Body of pancreas (tissue), 4 donors: ENCODE results near the gene PTPRM. TPM values are rescaled to one million over a fixed set of nuclear protein-coding genes. Genes with fewer than 3 reads are reported as not detected.

ENCODE experiments used
- ATAC-seq: fragments of 150-250 bp; one replicate; pipeline ENCODE4 v1.9.1; 2016
- DNase-seq, 4 donors: peaks; one replicate each; pipeline ENCODE4 v3.0.0-alpha.2; 2019
- H3K27ac ChIP-seq, 4 donors: fragments of 200-600 bp; sonication (generic); 1 replicate in 3 of 4; 2 replicates in 1 of 4; pipeline versions ENCODE4 v1.5.1 to v1.6.1; 2016 to 2019; ENCODE audit warnings: mild to moderate bottlenecking in 1 of 4, mixed read lengths in 1 of 4, moderate library complexity in 1 of 4
- H3K27me3 ChIP-seq, 2 donors: fragments of 200-600 bp; sonication (generic); one replicate each; pipeline ENCODE4 v1.6.0; 2016; ENCODE audit warnings: mild to moderate bottlenecking in 1 of 2
- H3K36me3 ChIP-seq, 2 donors: fragments of 200-600 bp; sonication (generic); replicated peaks in 1 of 2; 2 replicates each; pipeline ENCODE4 v1.5.1; 2016; ENCODE audit warnings: low read depth in 2 of 2; ENCODE audit not compliant: insufficient read depth in 1 of 2
- H3K4me1 ChIP-seq: fragments of 200-600 bp; sonication (generic); one replicate; pipeline ENCODE4 v1.6.0; 2016
- H3K4me3 ChIP-seq, 2 donors: fragments of 200-600 bp; sonication (generic); 1 replicate in 1 of 2; 2 replicates in 1 of 2; pipeline ENCODE4 v1.5.1; 2016 to 2019
- H3K9me3 ChIP-seq, 3 donors: fragments of 200-600 bp; sonication (generic); 1 replicate in 2 of 3; 2 replicates in 1 of 3; pipeline ENCODE4 v1.5.1; 2016
- POLR2A ChIP-seq, 3 donors: fragments of 450-650 bp; IDR thresholded peaks; one replicate each; pipeline ENCODE4 v1.6.1; 2016; ENCODE audit warnings: antibody characterized with exemption in 3 of 3, mild to moderate bottlenecking in 2 of 3
- WGBS, 2 donors: methylation state at CpG; one replicate each; pipeline ENCODE4 v1.1.5; 2017; 5-methylcytosine and 5-hydroxymethylcytosine counted together
- intact Hi-C: fragments of 100-400 bp; cut with DNase I; formaldehyde crosslinking; loops from one replicate; pipeline ENCODE4 v1.15.1; 2023
- total RNA-seq, 2 donors: library from RNA; depleted of rRNA; stranded (reverse); fragments of >200 nt; gene quantifications; one replicate each; pipeline ENCODE4 v1.1.0, GENCODE V29; 2016
- TF ChIP-seq, protein P1 (sequence below), 7 experiments: fragments of 450-650 bp in 4 of 7; fragments of 200-600 bp in 3 of 7; sonication (generic) in 3 of 7; IDR thresholded peaks; one replicate each; pipeline ENCODE4 v1.5.1; 2016 to 2019; ENCODE audit warnings: antibody characterized with exemption in 7 of 7

PTPRM gene
- total RNA-seq, 2 donors from 2014 or later = 38.2 to 48.0 TPM

DNA sequence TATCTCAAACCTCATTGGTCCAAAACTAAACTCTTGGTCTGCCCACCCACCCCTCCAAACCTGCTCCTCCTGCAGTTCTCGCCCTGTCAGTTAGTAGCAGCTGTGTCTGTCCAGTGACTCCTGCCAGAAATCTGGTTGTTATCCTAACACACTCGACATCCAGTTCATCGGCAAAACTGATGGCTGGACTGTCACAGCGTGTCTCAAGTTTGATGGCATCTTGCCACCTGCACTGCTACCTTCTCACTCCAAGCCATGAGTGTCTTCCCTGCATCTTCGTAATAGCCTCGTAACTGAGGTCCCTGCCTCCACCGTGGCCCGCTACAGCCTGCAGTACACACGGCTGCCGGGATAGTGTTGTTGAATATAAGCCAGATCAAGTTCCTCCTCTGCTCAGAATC is 572.0 kb downstream of the PTPRM start:
- Histone ChIP-seq H3K27ac (no peak overlapping the region), H3K27me3 (no peaks in the 10 kb centered on the region), H3K36me3 (no peaks in the 10 kb centered on the region), H3K4me1 (no peaks in the 10 kb centered on the region), H3K4me3 (no peak overlapping the region), H3K9me3 (no peaks in the 10 kb centered on the region)
- WGBS, 2 donors = 70 to 79% methylated on average over 10 of the region's 10 CpGs
- ATAC-seq = no peak
- intact Hi-C loops = no loop called here
- DNase-seq = no peak
- TF ChIP-seq, protein P1, sequence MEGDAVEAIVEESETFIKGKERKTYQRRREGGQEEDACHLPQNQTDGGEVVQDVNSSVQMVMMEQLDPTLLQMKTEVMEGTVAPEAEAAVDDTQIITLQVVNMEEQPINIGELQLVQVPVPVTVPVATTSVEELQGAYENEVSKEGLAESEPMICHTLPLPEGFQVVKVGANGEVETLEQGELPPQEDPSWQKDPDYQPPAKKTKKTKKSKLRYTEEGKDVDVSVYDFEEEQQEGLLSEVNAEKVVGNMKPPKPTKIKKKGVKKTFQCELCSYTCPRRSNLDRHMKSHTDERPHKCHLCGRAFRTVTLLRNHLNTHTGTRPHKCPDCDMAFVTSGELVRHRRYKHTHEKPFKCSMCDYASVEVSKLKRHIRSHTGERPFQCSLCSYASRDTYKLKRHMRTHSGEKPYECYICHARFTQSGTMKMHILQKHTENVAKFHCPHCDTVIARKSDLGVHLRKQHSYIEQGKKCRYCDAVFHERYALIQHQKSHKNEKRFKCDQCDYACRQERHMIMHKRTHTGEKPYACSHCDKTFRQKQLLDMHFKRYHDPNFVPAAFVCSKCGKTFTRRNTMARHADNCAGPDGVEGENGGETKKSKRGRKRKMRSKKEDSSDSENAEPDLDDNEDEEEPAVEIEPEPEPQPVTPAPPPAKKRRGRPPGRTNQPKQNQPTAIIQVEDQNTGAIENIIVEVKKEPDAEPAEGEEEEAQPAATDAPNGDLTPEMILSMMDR (IDR thresholded peaks at IDR 0.05) = no peak
- TF ChIP-seq POLR2A (IDR thresholded peaks at IDR 0.05) = no peak

DNA sequence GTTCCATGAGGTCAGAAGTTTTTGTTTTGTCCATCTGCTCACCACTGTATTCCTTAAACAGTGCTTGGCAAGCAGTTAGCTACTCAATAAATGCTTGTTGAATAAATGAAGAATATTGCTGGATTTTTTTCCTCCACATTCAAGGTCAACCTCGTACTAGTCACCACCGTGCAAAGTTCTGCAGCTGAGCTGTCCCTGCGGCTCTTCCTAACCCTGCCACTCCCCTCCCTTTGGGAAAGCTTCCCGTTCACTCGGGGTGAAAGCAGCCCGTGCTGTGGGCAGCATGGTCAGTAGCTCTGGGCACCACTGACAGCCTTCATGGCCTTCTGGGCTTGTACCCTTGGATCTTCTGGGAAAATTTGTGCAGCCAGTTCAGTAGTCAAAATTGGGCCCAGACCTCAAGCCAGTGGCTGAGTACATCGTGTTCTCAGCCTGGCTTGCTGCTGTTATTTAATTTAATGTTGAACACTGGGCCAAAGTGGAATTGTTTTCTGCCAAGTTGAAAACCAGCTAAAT is 572.8 kb downstream of the PTPRM start:
- intact Hi-C loops = no loop called here
- H3K9me3 ChIP-seq = no peaks in the 10 kb centered on the region
- H3K27ac ChIP-seq = peak overlapping the region in 1 of 4 donors; percentile 6
- H3K36me3 ChIP-seq = no peaks in the 10 kb centered on the region
- 85 to 89% methylated on average over 7 of the region's 7 CpGs for WGBS, 2 donors
- DNase-seq = peak in 2 of 4 donors; percentile 7 to 15
- no peak overlapping the region for H3K4me3 ChIP-seq
- no peaks in the 10 kb centered on the region for H3K27me3 ChIP-seq
- no peaks in the 10 kb centered on the region for H3K4me1 ChIP-seq
- ATAC-seq = peak; percentile 42
- no peak for TF ChIP-seq POLR2A (IDR thresholded peaks at IDR 0.05)
- TF ChIP-seq, protein P1 (IDR thresholded peaks at IDR 0.05) = no peak

DNA sequence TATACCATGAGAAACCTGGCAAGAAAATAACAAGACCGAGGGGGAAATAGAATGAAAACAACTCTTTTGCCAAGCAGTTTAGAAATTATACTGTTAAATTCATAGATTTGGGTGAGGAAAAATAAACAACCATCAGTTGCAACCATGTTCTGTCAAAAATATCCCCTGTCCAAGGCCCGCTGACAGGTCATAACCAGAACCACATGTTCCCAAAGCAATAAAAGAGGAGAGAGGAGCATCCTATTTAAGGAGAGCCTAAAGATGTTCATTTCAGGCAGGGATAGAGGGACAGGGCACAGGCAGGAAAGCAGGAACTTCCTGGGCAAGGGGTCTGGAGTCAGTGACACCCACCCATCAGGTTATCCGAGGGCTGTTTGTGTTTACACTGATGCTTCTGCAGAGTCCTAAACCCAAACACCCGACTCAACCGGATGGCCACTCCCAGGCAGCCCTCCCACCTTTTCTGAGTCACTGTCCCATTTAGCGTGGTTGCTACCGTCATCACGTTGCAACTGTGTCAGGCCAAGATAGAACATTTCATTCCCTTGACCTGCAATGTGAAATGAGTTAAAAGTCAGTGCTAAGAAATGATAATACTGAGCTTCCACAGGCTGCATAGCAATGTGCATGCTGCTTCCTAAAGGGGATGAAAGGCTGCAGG is 573.9 kb downstream of the PTPRM start:
- TF ChIP-seq, protein P1 (IDR thresholded peaks at IDR 0.05) = no peak
- TF ChIP-seq POLR2A (IDR thresholded peaks at IDR 0.05) = no peak
- intact Hi-C loops = no loop called here
- peak; percentile 47 for ATAC-seq
- WGBS, 2 donors = 83 to 89% methylated on average over 8 of the region's 8 CpGs
- Histone ChIP-seq H3K4me3 (no peak overlapping the region), H3K4me1 (no peaks in the 10 kb centered on the region), H3K27me3 (no peaks in the 10 kb centered on the region), H3K9me3 (no peaks in the 10 kb centered on the region), H3K27ac (no peak overlapping the region), H3K36me3 (no peaks in the 10 kb centered on the region)
- DNase-seq = peak in 3 of 4 donors; percentile 16 to 36 (median 18)

DNA sequence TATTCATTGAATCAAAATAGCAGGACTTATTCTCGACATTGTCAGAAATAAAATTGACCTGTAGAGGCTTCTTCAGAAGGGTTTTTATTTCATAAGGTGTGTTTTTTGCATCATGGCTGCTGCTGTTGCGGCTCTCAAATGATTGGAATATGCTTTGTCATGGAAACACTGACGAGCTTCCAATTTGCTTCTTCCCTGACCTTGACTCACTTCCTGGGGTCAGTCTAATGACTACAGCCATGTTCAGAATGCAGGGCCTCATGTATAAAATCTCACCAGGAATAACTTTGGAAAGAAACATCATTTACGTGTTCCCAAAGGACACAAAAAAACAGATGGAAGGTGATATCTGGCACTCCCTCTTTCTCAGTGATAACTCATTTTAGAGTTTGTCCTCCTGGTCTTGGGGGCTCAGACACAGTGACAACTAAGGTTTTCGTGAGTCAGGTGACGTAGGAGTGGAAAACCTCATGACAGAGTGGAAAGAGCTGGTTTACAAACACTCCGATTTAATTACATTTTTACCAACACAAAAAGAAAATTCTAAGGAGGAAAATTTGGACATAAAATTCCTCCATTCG is 575.1 kb downstream of the PTPRM start:
- 81 to 82% methylated on average over 8 of the region's 8 CpGs for WGBS, 2 donors
- H3K4me3 ChIP-seq = no peak overlapping the region
- no peak for ATAC-seq
- intact Hi-C loops = no loop called here
- no peak overlapping the region for H3K27ac ChIP-seq
- H3K4me1 ChIP-seq = no peaks in the 10 kb centered on the region
- no peak for DNase-seq
- H3K9me3 ChIP-seq = no peaks in the 10 kb centered on the region
- no peaks in the 10 kb centered on the region for H3K27me3 ChIP-seq
- H3K36me3 ChIP-seq = no peaks in the 10 kb centered on the region
- TF ChIP-seq POLR2A (IDR thresholded peaks at IDR 0.05) = no peak
- TF ChIP-seq, protein P1 (IDR thresholded peaks at IDR 0.05) = no peak
